BE2C (cell line): Measurements from ENCODE around the gene KNCN.

Experiments used
- DNase-seq: peaks from one replicate; pipeline ENCODE4 v3.0.0-alpha.2; 2020
- H3K27me3 ChIP-seq: fragments of 250-450 bp; sonication (Bioruptor Pico); 2 replicates; pipeline ENCODE4 v1.5.1; 2020; ENCODE audit warnings: mild to moderate bottlenecking
- H3K36me3 ChIP-seq: fragments of 250-450 bp; sonication (Bioruptor Pico); 2 replicates; pipeline ENCODE4 v1.5.1; 2020; ENCODE audit warnings: mild to moderate bottlenecking
- H3K4me1 ChIP-seq: fragments of 250-450 bp; sonication (Bioruptor Pico); 2 replicates; pipeline ENCODE4 v1.5.1; 2020
- H3K4me3 ChIP-seq: 2 replicates; pipeline ENCODE4 v1.5.1; 2011; ENCODE audit warnings: low read depth, low read length
- H3K9me3 ChIP-seq: fragments of 250-450 bp; sonication (Bioruptor Pico); 2 replicates; pipeline ENCODE4 v1.5.1; 2020
- CTCF ChIP-seq: IDR thresholded peaks from 2 replicates; pipeline ENCODE4 v1.5.1; 2012; ENCODE audit warnings: mild to moderate bottlenecking, low read depth, low read length

KNCN gene

GRCh38 chr1:46543761-46544560 is 7.5 kb downstream of the KNCN start:
- no peak for DNase-seq
- TF ChIP-seq CTCF, result no peak
- H3K4me1 ChIP-seq, result no peaks in the 10 kb centered on the region
- H3K9me3 ChIP-seq, result no peaks in the 10 kb centered on the region
- H3K27me3 ChIP-seq, result no peaks in the 10 kb centered on the region
- H3K36me3 ChIP-seq, result no peaks in the 10 kb centered on the region
- H3K4me3 ChIP-seq, result no peak overlapping the region

GRCh38 chr1:46543382-46543760 is 8.1 kb downstream of the KNCN start:
- TF ChIP-seq CTCF, result no peak
- H3K4me3 ChIP-seq, result no peak overlapping the region
- no peaks in the 10 kb centered on the region for H3K27me3 ChIP-seq
- no peaks in the 10 kb centered on the region for H3K9me3 ChIP-seq
- no peaks in the 10 kb centered on the region for H3K36me3 ChIP-seq
- H3K4me1 ChIP-seq, result no peaks in the 10 kb centered on the region
- no peak for DNase-seq

- Histone ChIP-seq H3K9me3 (no peaks in the 10 kb centered on the region), H3K4me3 (no peak overlapping the region), H3K27me3 (no peaks in the 10 kb centered on the region), H3K4me1 (no peaks in the 10 kb centered on the region), H3K36me3 (no peaks in the 10 kb centered on the region)
- no peak for TF ChIP-seq CTCF
- no peak for DNase-seq
These were observed 11.5 kb downstream of the KNCN start for GRCh38 chr1:46539972-46540371.

GRCh38 chr1:46538147-46538546 is 13.3 kb downstream of the KNCN start:
- no peaks in the 10 kb centered on the region for H3K9me3 ChIP-seq
- no peaks in the 10 kb centered on the region for H3K36me3 ChIP-seq

GRCh38 chr1:46537651-46538050 is 13.8 kb downstream of the KNCN start:
- no peaks in the 10 kb centered on the region for H3K36me3 ChIP-seq
- no peaks in the 10 kb centered on the region for H3K4me1 ChIP-seq
- H3K27me3 ChIP-seq, result peaks cover 7% of the 10 kb centered on the region; the same call in 1 of the 2 replicates
- H3K4me3 ChIP-seq, result no peak overlapping the region
- TF ChIP-seq CTCF, result no peak
- DNase-seq, result no peak
- no peaks in the 10 kb centered on the region for H3K9me3 ChIP-seq

More at GRCh38 chr1:46538147-46538546, 13.3 kb downstream of the KNCN start:
- H3K4me1 ChIP-seq, result no peaks in the 10 kb centered on the region
- no peak for TF ChIP-seq CTCF
- DNase-seq, result no peak
- no peak overlapping the region for H3K4me3 ChIP-seq
- H3K27me3 ChIP-seq, result peaks cover 7% of the 10 kb centered on the region; the same call in 1 of the 2 replicates

- H3K27me3 ChIP-seq, result peaks cover 7% of the 10 kb centered on the region; the same call in 1 of the 2 replicates
These were observed 14.9 kb downstream of the KNCN start for GRCh38 chr1:46536527-46536926.

More at GRCh38 chr1:46536527-46536926, 14.9 kb downstream of the KNCN start:
- no peaks in the 10 kb centered on the region for H3K9me3 ChIP-seq
- no peak overlapping the region for H3K4me3 ChIP-seq
- DNase-seq, result no peak
- no peaks in the 10 kb centered on the region for H3K36me3 ChIP-seq
- H3K4me1 ChIP-seq, result no peaks in the 10 kb centered on the region
- no peak for TF ChIP-seq CTCF
